KBM-7 (cell line): ENCODE data around the gene FAM13A.
A peak's percentile ranks its signal among the peaks of the same experiment; 100 is the strongest.
"Not testable (repeated sequence)": the region's sequence is repeated elsewhere in the genome, so short reads cannot be mapped to it uniquely, and the experiment has no call there.

ENCODE experiments used
- DNase-seq: peaks from one replicate; pipeline ENCODE4 v3.0.0-alpha.2; 2015
- in situ Hi-C: fragments of 300-500 bp; cut with MboI; formaldehyde crosslinking; loops from 2 replicates; pipeline ENCODE4 v1.14.3; 2020; ENCODE audit warnings: low sequenced_read_pairs, low pct_unique_long_range_greater_than_20kb, mixed read lengths

FAM13A gene

DNA sequence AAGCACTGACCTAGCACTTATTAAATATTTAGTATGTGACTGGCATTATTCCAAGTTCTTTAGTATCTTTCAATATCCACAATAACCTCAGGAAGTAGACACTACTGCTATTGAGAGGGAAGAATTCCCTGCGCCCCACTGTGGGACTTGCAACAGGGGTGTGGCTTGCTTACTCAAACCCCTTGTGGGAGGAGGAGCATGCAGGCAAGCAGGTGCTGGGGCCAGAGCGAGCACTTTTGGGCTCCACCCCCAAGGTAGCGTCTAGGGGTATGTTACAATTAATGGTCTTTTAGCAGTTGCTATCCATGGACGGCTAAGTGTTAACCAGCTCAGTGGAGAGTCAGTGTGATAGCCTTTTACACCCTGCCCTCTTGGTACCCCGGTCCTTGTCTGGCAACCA, 50.7 kb downstream of the FAM13A start:
- in situ Hi-C loops: loop anchor here (25.0 kb wide), 1 partner anchor 194 kb away; no protein-coding TSS in a partner anchor
- DNase-seq: no peak

DNA sequence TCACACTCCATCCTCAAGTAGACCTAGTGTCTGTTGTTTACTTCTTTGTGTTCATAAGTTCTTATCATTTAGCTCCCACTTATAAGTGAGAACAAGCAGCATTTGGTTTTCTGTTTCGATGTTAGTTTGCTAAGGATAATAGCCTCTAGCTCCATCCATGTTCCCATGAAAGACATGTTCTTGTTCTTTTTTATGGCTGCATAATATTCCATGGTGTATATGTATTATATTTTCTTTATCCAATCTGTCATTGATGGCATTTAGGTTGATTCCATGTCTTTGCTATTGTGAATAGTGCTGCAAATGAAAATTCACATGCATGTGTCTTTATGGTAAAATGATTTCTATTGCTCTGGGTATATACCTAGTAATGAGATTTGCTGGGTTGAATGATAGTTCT, 51.9 kb downstream of the FAM13A start:
- DNase-seq: not testable (repeated sequence)
- in situ Hi-C loops: loop anchor here (25.0 kb wide), 1 partner anchor 193 kb away; no protein-coding TSS in a partner anchor

DNA sequence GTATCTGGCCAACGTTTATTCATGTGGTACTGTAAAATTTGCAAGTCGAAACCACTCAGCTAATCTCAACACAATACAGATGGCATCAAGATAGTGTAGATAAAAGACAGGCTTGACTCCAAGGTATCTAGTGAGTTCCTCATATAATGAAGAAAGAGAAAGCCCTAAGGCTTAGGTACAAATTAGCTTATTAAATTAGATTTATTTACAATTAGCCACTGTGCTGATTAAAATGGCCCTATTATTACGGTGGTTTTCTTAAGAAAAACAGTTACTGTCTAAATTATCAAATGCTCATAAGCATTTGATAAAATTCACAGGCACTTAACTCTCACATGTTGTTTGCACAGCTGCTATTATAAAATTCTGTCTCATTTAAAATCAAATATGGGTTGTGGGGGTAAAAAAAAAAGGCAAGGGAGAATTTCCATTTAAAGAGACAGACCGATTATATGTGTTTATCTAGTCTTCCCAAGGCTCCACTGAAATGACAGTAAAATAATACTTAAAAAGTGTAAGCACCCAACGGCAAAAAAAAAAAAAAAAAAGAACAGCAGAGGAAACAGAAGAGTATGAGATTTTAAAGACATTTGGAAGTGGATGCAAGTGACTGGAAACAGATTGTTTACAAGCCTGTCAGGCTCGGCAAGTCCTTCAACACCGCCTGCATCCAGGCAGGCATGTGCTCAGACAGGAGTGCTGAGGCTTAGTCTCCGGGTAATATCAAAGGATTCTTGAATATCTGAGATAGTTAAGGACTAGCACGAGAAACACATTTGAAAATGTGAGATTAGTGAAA, 55.1 kb downstream of the FAM13A start:
- no peak for DNase-seq
- in situ Hi-C loops: loop anchor here (25.0 kb wide), 1 partner anchor 190 kb away; no protein-coding TSS in a partner anchor

GRCh38 chr4:89000844-89001360, 56.1 kb downstream of the FAM13A start:
- in situ Hi-C loops: loop anchor here (25.0 kb wide), 1 partner anchor 189 kb away; no protein-coding TSS in a partner anchor
- DNase-seq: peak; percentile 41

DNA sequence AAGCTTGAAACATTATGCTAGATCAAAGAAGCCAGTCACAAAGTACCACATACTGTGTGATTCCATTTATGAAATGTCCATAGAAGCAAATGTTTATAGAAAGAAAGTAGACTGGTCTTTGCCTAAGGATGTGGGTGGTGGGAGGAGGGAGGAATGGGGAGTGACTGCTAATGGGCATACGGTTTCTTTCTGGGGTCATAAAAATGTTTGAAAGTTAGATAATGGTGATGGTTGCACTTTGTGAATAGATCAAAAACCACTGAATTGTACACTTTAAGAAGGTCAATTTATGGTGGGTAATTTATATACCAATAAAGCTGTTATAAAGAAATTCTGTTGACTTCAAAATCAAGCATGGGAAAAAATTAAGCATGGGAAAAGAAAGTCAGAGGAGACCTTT, 56.6 kb downstream of the FAM13A start:
- no peak for DNase-seq
- in situ Hi-C loops: loop anchor here (25.0 kb wide), 1 partner anchor 188 kb away; no protein-coding TSS in a partner anchor

- in situ Hi-C loops: no loop called here
- no peak for DNase-seq
Measured at GRCh38 chr4:88999392-88999930, 57.5 kb downstream of the FAM13A start.

DNA sequence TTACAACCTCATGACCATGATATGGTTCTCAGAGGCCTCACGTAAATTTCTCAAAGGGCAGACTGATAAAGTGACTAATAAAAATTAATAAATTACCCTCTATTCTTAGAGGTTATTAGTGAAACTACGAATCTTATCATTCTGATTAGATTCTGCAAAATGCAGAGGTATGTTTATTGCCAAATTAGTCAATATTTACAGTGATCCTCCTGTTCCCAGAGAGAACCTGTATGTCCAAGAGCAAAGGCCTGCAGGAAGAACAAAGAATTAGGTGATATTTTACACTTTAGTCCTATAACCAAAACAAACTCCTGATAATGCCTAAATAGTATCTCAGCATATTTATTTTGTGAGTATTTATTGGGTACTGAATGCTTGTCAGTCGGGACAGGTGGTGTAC, 58.1 kb downstream of the FAM13A start:
- no peak for DNase-seq
- in situ Hi-C loops: no loop called here

DNA sequence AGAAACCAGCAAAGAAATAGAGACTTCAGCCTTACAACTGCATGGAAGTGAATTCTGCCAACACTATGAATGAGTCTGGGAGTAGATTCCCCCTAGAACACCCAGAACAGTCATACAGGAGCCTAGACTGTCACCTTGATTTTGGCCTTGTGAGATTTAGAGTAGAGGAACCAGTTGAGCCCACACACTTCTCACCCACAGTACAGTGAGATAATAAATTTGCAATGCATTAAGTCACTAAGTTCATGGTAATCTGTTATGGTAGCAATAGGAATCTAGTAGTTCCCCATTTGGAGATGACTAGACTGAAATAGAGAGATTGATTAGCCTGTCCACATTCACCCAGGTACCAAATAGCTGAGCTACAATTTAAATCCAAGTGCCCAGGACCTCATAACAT, 59.0 kb downstream of the FAM13A start:
- in situ Hi-C loops: no loop called here
- DNase-seq: no peak

- in situ Hi-C loops: no loop called here
- DNase-seq: no peak
Measured at GRCh38 chr4:88995874-88996273, 61.1 kb downstream of the FAM13A start.

DNA sequence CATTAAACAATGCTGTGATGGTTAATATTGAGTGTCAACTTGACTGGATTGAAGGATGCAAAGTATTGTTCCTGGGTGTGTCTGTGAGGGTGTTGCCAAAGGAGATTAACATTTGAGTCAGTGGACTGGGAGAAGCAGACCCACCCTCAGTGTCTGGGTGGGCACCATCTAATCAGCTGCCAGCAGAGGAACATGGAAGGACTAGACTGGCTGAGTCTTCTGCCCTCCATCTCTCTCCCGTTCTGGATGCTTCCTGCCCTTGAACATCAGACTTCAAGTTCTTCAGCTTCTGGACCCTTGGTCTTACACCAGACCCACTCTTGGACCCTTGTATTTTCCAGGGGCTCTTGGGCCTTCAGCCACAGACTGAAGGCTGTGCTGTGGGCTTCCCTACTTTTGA, 61.7 kb downstream of the FAM13A start:
- DNase-seq, in situ Hi-C loops: not testable (repeated sequence)

DNA sequence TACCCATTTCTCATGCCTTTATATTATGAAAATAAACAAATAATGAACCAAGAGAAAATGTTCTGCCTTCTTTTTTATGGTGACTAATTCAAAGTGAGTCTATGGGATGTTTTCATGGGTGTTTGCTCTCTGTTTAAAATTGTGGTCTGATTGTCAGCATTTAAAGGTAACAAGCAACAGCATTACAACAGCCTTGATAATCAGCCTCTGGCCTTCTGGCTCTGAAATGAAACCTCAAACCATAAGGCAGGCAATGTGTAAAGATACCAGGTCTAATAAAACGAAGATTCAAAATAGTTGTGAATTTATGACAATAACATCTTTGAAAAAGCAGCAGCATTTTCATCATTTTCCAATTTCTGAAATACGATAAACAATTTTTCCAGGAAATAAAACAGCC, 63.7 kb downstream of the FAM13A start:
- in situ Hi-C loops: no loop called here
- no peak for DNase-seq

- in situ Hi-C loops: no loop called here
- DNase-seq: no peak
Measured at GRCh38 chr4:88991746-88992145, 65.2 kb downstream of the FAM13A start.

DNA sequence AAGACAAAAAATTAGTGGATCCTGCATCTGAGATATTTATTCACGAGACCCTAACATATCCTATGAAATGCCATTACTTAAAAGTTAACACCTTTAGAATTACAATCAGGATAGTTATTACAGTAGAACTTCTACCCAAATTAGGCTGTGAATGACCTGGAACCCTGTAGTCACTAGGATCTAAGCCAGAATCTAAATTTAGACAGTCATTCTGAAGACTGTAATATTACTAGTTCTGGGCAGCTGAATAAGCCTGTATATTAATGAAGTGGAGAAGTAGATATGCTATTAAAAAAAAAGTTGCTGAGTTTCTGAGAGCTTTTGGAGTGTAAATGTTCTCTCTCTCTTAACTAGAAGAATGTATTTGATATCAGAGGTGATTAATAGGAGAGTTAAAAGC, 67.0 kb downstream of the FAM13A start:
- no peak for DNase-seq
- in situ Hi-C loops: no loop called here

- in situ Hi-C loops: no loop called here
- DNase-seq: no peak
Measured at GRCh38 chr4:88985088-88985773, 71.8 kb downstream of the FAM13A start.

- in situ Hi-C loops: no loop called here
- DNase-seq: no peak
Measured at GRCh38 chr4:88982757-88983156, 74.2 kb downstream of the FAM13A start.

- DNase-seq: no peak
- in situ Hi-C loops: no loop called here
Measured at GRCh38 chr4:88981993-88982392, 75.0 kb downstream of the FAM13A start.

GRCh38 chr4:88981556-88981955, 75.4 kb downstream of the FAM13A start:
- in situ Hi-C loops: no loop called here
- no peak for DNase-seq

DNA sequence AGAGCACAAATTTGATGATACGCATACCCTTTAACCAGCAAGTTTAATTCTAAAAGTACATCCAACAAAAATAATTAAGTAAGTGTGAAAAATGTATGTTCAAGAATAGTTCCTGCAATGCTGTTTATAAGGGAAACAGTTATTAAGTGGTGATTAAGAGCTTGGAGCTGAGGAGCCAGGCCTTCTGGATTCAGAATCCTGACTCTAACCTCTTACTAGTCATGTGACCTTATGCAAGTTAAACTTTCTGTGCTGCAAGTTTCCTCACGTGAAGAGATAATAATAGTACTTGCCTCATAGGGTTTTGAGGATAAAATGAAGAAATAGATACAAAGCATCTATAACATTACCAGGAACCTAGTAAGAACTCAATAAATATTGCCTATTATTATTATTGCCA, 77.7 kb downstream of the FAM13A start:
- DNase-seq: no peak
- in situ Hi-C loops: no loop called here

GRCh38 chr4:88976775-88977035, 80.3 kb downstream of the FAM13A start:
- in situ Hi-C loops: no loop called here
- no peak for DNase-seq
